Measurements from ENCODE around the gene CXCR6. TPM values are rescaled to one million over a fixed set of nuclear protein-coding genes. Genes with fewer than 3 reads are reported as not detected.

Gene CXCR6
- total and polyA plus RNA-seq, 4 donors = 0.10 to 0.30 (median 0.14) TPM; not detected in 1

- H3K27me3 ChIP-seq (ENCODE audit: control insufficient read depth, insufficient read depth, low read length) = no peaks in the 10 kb centered on the region
- H3K27ac ChIP-seq (ENCODE audit: low read depth, low read length) = no peak overlapping the region
- H3K36me3 ChIP-seq (ENCODE audit: control insufficient read depth, insufficient read depth, low read length) = peaks cover 39% of the 10 kb centered on the region
- H3K9me3 ChIP-seq (ENCODE audit: control insufficient read depth, insufficient read depth, low read length) = no peaks in the 10 kb centered on the region
- H3K4me3 ChIP-seq (ENCODE audit: low read depth, low read length) = no peak overlapping the region
- DNase-seq (ENCODE audit: low read depth in 4 of 6, low spot score in 6 of 6) = no peak
- H3K4me1 ChIP-seq (ENCODE audit: control insufficient read depth, insufficient read depth, low read length) = peaks cover 21% of the 10 kb centered on the region
- WGBS (ENCODE audit: insufficient coverage) = 100% methylated on average over 1 of the region's 3 CpGs
Observed at GRCh38 chr3:45969953-45970352, 26.7 kb downstream of the CXCR6 start.

- Histone ChIP-seq H3K4me3 (ENCODE audit: low read depth, low read length) (no peak overlapping the region), H3K36me3 (ENCODE audit: control insufficient read depth, insufficient read depth, low read length) (peaks cover 11% of the 10 kb centered on the region), H3K27me3 (ENCODE audit: control insufficient read depth, insufficient read depth, low read length) (no peaks in the 10 kb centered on the region), H3K4me1 (ENCODE audit: control insufficient read depth, insufficient read depth, low read length) (peaks cover under 1% of the 10 kb centered on the region), H3K9me3 (ENCODE audit: control insufficient read depth, insufficient read depth, low read length) (no peaks in the 10 kb centered on the region), H3K27ac (ENCODE audit: low read depth, low read length) (no peak overlapping the region)
- DNase-seq (ENCODE audit: low read depth in 4 of 6, low spot score in 6 of 6) = peak in 1 of 6 donors; percentile 45
- WGBS (ENCODE audit: insufficient coverage) = 90% methylated on average over 3 of the region's 6 CpGs
Observed at GRCh38 chr3:45972534-45973402, 29.5 kb downstream of the CXCR6 start.

- DNase-seq (ENCODE audit: low read depth in 4 of 6, low spot score in 6 of 6) = no peak
- H3K36me3 ChIP-seq (ENCODE audit: control insufficient read depth, insufficient read depth, low read length) = peaks cover 6% of the 10 kb centered on the region
- H3K27ac ChIP-seq (ENCODE audit: low read depth, low read length) = no peak overlapping the region
- H3K4me3 ChIP-seq (ENCODE audit: low read depth, low read length) = no peak overlapping the region
- H3K9me3 ChIP-seq (ENCODE audit: control insufficient read depth, insufficient read depth, low read length) = no peaks in the 10 kb centered on the region
- 100% methylated on average over 2 of the region's 4 CpGs for WGBS (ENCODE audit: insufficient coverage)
- no peaks in the 10 kb centered on the region for H3K4me1 ChIP-seq (ENCODE audit: control insufficient read depth, insufficient read depth, low read length)
- no peaks in the 10 kb centered on the region for H3K27me3 ChIP-seq (ENCODE audit: control insufficient read depth, insufficient read depth, low read length)
Observed at GRCh38 chr3:45974686-45975085, 31.4 kb downstream of the CXCR6 start.

GRCh38 chr3:45975686-45976085, 32.4 kb downstream of the CXCR6 start:
- Histone ChIP-seq H3K27ac (ENCODE audit: low read depth, low read length) (no peak overlapping the region), H3K9me3 (ENCODE audit: control insufficient read depth, insufficient read depth, low read length) (no peaks in the 10 kb centered on the region), H3K36me3 (ENCODE audit: control insufficient read depth, insufficient read depth, low read length) (peaks cover 6% of the 10 kb centered on the region), H3K27me3 (ENCODE audit: control insufficient read depth, insufficient read depth, low read length) (no peaks in the 10 kb centered on the region), H3K4me3 (ENCODE audit: low read depth, low read length) (no peak overlapping the region), H3K4me1 (ENCODE audit: control insufficient read depth, insufficient read depth, low read length) (no peaks in the 10 kb centered on the region)
- no peak for DNase-seq (ENCODE audit: low read depth in 4 of 6, low spot score in 6 of 6)
- 95% methylated on average over 4 of the region's 5 CpGs for WGBS (ENCODE audit: insufficient coverage)

- WGBS (ENCODE audit: insufficient coverage) = 87% methylated on average over 3 of the region's 6 CpGs
- Histone ChIP-seq H3K27me3 (ENCODE audit: control insufficient read depth, insufficient read depth, low read length) (no peaks in the 10 kb centered on the region), H3K36me3 (ENCODE audit: control insufficient read depth, insufficient read depth, low read length) (peaks cover 6% of the 10 kb centered on the region), H3K4me1 (ENCODE audit: control insufficient read depth, insufficient read depth, low read length) (no peaks in the 10 kb centered on the region), H3K27ac (ENCODE audit: low read depth, low read length) (no peak overlapping the region), H3K9me3 (ENCODE audit: control insufficient read depth, insufficient read depth, low read length) (no peaks in the 10 kb centered on the region), H3K4me3 (ENCODE audit: low read depth, low read length) (no peak overlapping the region)
- DNase-seq (ENCODE audit: low read depth in 4 of 6, low spot score in 6 of 6) = no peak
Observed at GRCh38 chr3:45976191-45977091, 33.2 kb downstream of the CXCR6 start.

GRCh38 chr3:45978006-45978761, 34.9 kb downstream of the CXCR6 start:
- no peak overlapping the region for H3K27ac ChIP-seq (ENCODE audit: low read depth, low read length)
- H3K4me3 ChIP-seq (ENCODE audit: low read depth, low read length) = no peak overlapping the region
- peaks cover 9% of the 10 kb centered on the region for H3K36me3 ChIP-seq (ENCODE audit: control insufficient read depth, insufficient read depth, low read length)
- H3K27me3 ChIP-seq (ENCODE audit: control insufficient read depth, insufficient read depth, low read length) = no peaks in the 10 kb centered on the region
- H3K9me3 ChIP-seq (ENCODE audit: control insufficient read depth, insufficient read depth, low read length) = no peaks in the 10 kb centered on the region
- WGBS (ENCODE audit: insufficient coverage) = no CpG with 5 or more reads among the region's 5 CpGs
- DNase-seq (ENCODE audit: low read depth in 4 of 6, low spot score in 6 of 6) = no peak
- H3K4me1 ChIP-seq (ENCODE audit: control insufficient read depth, insufficient read depth, low read length) = no peaks in the 10 kb centered on the region

- no peak for DNase-seq (ENCODE audit: low read depth in 4 of 6, low spot score in 6 of 6)
- H3K36me3 ChIP-seq (ENCODE audit: control insufficient read depth, insufficient read depth, low read length) = peaks cover 13% of the 10 kb centered on the region
- H3K4me1 ChIP-seq (ENCODE audit: control insufficient read depth, insufficient read depth, low read length) = no peaks in the 10 kb centered on the region
- no peaks in the 10 kb centered on the region for H3K27me3 ChIP-seq (ENCODE audit: control insufficient read depth, insufficient read depth, low read length)
- H3K9me3 ChIP-seq (ENCODE audit: control insufficient read depth, insufficient read depth, low read length) = no peaks in the 10 kb centered on the region
- 100% methylated on average over 4 of the region's 4 CpGs for WGBS (ENCODE audit: insufficient coverage)
- no peak overlapping the region for H3K27ac ChIP-seq (ENCODE audit: low read depth, low read length)
- H3K4me3 ChIP-seq (ENCODE audit: low read depth, low read length) = no peak overlapping the region
Observed at GRCh38 chr3:45979378-45979777, 36.1 kb downstream of the CXCR6 start.

GRCh38 chr3:45980229-45980813, 37.1 kb downstream of the CXCR6 start:
- no peak for DNase-seq (ENCODE audit: low read depth in 4 of 6, low spot score in 6 of 6)
- WGBS (ENCODE audit: insufficient coverage) = no CpG with 5 or more reads among the region's 7 CpGs
- Histone ChIP-seq H3K36me3 (ENCODE audit: control insufficient read depth, insufficient read depth, low read length) (peaks cover 10% of the 10 kb centered on the region), H3K9me3 (ENCODE audit: control insufficient read depth, insufficient read depth, low read length) (no peaks in the 10 kb centered on the region), H3K27ac (ENCODE audit: low read depth, low read length) (no peak overlapping the region), H3K4me1 (ENCODE audit: control insufficient read depth, insufficient read depth, low read length) (no peaks in the 10 kb centered on the region), H3K4me3 (ENCODE audit: low read depth, low read length) (no peak overlapping the region), H3K27me3 (ENCODE audit: control insufficient read depth, insufficient read depth, low read length) (no peaks in the 10 kb centered on the region)

- no peaks in the 10 kb centered on the region for H3K9me3 ChIP-seq (ENCODE audit: control insufficient read depth, insufficient read depth, low read length)
- H3K27ac ChIP-seq (ENCODE audit: low read depth, low read length) = no peak overlapping the region
- no peaks in the 10 kb centered on the region for H3K27me3 ChIP-seq (ENCODE audit: control insufficient read depth, insufficient read depth, low read length)
- H3K4me3 ChIP-seq (ENCODE audit: low read depth, low read length) = no peak overlapping the region
- no CpG with 5 or more reads among the region's 2 CpGs for WGBS (ENCODE audit: insufficient coverage)
- H3K36me3 ChIP-seq (ENCODE audit: control insufficient read depth, insufficient read depth, low read length) = peaks cover 10% of the 10 kb centered on the region
- DNase-seq (ENCODE audit: low read depth in 4 of 6, low spot score in 6 of 6) = no peak
- H3K4me1 ChIP-seq (ENCODE audit: control insufficient read depth, insufficient read depth, low read length) = no peaks in the 10 kb centered on the region
Observed at GRCh38 chr3:45980819-45981218, 37.6 kb downstream of the CXCR6 start.

All from spinal cord (tissue), 10 donors.